ENCODE data around the gene PAFAH1B2.

PAFAH1B2 gene

DNA sequence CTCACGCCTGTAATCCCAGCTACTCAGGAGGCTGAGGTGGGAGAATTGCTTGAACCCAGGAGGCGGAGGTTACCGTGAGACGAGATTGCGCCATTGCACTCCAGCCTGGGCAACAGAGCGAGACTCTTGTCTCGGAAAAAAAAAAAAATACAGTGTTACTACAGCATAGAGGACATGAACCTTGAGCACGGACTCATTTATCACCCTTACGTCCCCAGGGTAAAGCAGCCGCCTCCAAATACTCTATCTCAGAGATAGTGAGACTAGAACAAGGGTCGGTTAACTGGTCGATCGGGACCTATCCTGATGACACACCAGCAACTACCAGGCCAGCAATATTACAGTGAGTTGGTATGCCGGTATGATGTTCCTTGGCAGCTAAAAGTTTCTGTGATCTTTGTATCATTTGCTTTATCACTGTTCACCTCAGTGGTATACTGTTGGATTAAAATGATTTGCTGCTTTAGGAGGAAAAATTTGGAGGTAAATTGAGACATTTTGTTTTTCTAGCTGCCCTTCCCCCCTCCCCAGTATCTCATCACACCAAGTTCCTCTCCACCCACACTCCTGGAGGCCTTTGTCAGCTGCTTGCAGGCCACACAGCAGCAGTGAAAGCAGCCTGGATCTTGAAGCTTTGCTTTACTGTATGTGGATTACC is 27.4 kb downstream of the PAFAH1B2 start:
- DNase-seq (ENCODE audit: low spot score): no peak
- TF ChIP-seq, protein P1, sequence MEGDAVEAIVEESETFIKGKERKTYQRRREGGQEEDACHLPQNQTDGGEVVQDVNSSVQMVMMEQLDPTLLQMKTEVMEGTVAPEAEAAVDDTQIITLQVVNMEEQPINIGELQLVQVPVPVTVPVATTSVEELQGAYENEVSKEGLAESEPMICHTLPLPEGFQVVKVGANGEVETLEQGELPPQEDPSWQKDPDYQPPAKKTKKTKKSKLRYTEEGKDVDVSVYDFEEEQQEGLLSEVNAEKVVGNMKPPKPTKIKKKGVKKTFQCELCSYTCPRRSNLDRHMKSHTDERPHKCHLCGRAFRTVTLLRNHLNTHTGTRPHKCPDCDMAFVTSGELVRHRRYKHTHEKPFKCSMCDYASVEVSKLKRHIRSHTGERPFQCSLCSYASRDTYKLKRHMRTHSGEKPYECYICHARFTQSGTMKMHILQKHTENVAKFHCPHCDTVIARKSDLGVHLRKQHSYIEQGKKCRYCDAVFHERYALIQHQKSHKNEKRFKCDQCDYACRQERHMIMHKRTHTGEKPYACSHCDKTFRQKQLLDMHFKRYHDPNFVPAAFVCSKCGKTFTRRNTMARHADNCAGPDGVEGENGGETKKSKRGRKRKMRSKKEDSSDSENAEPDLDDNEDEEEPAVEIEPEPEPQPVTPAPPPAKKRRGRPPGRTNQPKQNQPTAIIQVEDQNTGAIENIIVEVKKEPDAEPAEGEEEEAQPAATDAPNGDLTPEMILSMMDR (IDR thresholded peaks at IDR 0.05; ENCODE audit: borderline replicate concordance, control extremely low read depth, extremely low read depth, insufficient read depth, missing control alignments): no peak
- in situ Hi-C loops (cut with MboI; ENCODE audit: low sequenced_read_pairs, unreplicated experiment): no loop called here

DNA sequence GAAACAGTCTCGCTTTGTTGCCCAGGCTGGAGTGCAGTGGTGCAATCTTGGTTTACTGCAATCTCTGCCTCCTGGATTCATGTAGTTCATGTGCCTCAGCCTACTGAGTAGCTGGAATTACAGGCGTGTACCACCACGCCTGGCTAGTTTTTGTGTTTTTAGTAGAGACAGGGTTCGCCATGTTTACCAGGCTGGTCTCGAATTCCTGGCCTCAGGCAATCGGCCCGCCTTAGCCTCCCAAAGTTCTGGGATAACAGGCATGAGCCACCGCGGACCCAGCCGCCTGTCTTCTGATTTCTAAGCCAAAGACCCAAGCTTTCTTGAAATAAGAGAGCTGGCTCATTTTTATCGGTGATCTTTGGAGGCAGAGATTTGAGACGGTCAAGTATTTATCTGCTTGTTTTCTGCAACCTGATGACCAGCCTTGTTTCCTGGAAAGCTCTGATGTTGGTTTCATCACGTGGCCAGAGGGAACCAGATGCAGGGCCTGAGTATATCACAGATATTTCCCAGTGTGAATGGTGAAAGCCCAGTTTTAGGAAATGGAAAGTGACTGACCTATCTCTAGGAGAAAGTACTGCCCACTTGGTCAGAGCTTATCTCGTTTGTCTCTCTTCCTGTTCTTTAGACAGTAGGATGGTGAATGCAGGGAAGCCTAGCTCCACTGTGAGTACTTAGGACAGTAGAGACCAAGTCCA is 28.8 kb downstream of the PAFAH1B2 start:
- TF ChIP-seq, protein P1 (IDR thresholded peaks at IDR 0.05; ENCODE audit: borderline replicate concordance, control extremely low read depth, extremely low read depth, insufficient read depth, missing control alignments): no peak
- no peak for DNase-seq (ENCODE audit: low spot score)
- in situ Hi-C loops (cut with MboI; ENCODE audit: low sequenced_read_pairs, unreplicated experiment): no loop called here

DNA sequence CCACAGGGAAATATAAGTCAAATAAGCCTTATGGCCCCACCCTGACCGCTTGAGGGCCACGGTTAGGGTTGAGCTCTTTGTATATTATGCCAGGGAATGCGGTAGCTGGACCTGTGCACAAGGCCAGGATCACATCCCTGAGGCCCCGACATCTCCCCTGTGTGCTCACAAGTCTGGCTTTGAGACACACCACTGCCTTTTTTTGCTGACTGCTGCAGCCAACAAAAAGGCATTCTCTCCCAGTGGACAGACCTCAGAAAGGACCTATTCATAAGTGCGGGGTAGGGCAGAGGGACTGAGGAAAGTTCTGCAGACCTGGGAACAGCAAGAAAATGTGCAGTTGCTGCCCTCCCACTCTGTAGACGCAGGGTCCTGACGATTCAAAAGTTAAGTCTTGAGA is 31.0 kb downstream of the PAFAH1B2 start:
- TF ChIP-seq, protein P1 (IDR thresholded peaks at IDR 0.05; ENCODE audit: borderline replicate concordance, control extremely low read depth, extremely low read depth, insufficient read depth, missing control alignments): no peak
- in situ Hi-C loops (cut with MboI; ENCODE audit: low sequenced_read_pairs, unreplicated experiment): no loop called here
- DNase-seq (ENCODE audit: low spot score): no peak

- TF ChIP-seq, protein P1 (IDR thresholded peaks at IDR 0.05; ENCODE audit: borderline replicate concordance, control extremely low read depth, extremely low read depth, insufficient read depth, missing control alignments): no peak
- DNase-seq (ENCODE audit: low spot score): no peak
- in situ Hi-C loops (cut with MboI; ENCODE audit: low sequenced_read_pairs, unreplicated experiment): no loop called here
These were observed 31.7 kb downstream of the PAFAH1B2 start for GRCh38 chr11:117175781-117176180.

DNA sequence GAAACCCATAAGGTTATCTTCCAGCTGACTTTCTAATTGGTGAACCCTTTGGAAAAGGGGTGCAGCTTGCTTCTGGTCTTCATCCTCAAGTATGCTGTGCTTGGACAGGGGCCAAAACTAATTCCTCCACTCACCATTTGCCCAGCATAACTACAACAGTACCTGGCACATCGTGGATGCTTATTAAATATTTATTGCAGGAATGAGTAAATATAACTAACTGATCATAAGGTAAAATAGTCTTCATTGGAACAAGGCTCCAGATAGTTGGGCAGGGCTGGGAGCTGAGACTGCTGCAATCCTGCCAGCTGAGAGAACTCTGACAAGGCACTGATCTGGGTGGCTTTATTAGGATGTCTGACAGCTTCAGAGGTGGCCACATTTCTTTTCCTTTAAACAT is 32.1 kb downstream of the PAFAH1B2 start:
- in situ Hi-C loops (cut with MboI; ENCODE audit: low sequenced_read_pairs, unreplicated experiment): no loop called here
- no peak for DNase-seq (ENCODE audit: low spot score)
- TF ChIP-seq, protein P1 (IDR thresholded peaks at IDR 0.05; ENCODE audit: borderline replicate concordance, control extremely low read depth, extremely low read depth, insufficient read depth, missing control alignments): no peak

- no peak for DNase-seq (ENCODE audit: low spot score)
- TF ChIP-seq, protein P1 (IDR thresholded peaks at IDR 0.05; ENCODE audit: borderline replicate concordance, control extremely low read depth, extremely low read depth, insufficient read depth, missing control alignments): no peak
- in situ Hi-C loops (cut with MboI; ENCODE audit: low sequenced_read_pairs, unreplicated experiment): no loop called here
These were observed 33.6 kb downstream of the PAFAH1B2 start for GRCh38 chr11:117177534-117178209.
